ENCODE data around the gene DZANK1. TPM values are rescaled to one million over a fixed set of nuclear protein-coding genes. Genes with fewer than 3 reads are reported as not detected.
"Not testable (repeated sequence)": the region's sequence is repeated elsewhere in the genome, so short reads cannot be mapped to it uniquely, and the experiment has no call there.

The DZANK1 gene
- polyA plus RNA-seq, 4 donors = 5.0 to 10.3 (median 6.7) TPM

DNA sequence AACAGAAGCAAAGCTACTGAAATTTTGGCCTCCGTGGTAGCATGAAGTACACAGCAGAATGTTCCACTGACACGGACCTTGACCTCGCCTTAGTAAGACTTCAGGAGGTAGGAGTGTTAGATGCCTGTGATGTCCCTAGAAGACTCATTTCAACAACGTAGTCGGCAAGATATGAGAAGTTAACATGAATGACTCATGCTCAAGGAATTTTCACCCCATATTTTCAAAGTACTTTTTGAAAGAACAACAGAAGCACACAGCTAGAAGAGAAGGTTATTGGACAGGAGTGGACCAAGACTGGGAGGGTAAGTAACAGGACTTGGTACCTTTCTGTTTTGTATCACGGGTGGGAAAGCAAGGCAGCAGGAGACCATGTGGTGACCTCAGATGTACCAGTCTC lies 78.0 kb downstream of the DZANK1 start:
- no peak for DNase-seq (ENCODE audit: low read depth in 4 of 4, low spot score in 3 of 4)

DNA sequence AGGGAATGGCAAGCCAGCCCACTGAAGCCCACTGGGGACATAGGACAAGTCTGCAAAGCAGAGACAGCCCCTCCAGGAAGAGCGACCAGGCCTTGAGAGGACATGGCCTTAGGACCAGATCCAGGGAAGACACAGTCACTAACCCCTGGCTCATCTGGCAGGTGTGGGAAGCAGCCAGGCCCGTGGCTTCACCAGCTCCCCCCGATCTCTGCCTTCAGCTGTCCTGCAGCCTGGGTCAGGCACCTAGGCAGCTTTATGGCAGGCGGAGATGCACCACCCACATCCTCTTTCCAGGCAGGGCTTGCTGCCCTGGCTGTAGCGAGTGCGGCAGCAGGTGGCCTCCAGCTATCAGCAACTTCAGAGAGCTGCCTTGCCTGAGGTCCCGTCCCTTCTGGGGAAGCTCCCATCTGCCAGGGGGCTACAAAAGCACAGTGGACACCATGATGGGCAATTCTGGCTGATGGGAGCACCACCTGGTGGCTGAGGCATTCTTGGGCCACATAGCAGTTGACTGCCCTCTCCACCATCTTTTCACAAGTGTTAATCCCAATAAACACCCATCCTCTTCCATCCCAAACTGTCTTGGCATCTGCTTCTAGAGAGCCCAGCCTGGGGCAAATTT lies 85.8 kb downstream of the DZANK1 start:
- DNase-seq (ENCODE audit: low read depth in 4 of 4, low spot score in 3 of 4) = no peak

DNA sequence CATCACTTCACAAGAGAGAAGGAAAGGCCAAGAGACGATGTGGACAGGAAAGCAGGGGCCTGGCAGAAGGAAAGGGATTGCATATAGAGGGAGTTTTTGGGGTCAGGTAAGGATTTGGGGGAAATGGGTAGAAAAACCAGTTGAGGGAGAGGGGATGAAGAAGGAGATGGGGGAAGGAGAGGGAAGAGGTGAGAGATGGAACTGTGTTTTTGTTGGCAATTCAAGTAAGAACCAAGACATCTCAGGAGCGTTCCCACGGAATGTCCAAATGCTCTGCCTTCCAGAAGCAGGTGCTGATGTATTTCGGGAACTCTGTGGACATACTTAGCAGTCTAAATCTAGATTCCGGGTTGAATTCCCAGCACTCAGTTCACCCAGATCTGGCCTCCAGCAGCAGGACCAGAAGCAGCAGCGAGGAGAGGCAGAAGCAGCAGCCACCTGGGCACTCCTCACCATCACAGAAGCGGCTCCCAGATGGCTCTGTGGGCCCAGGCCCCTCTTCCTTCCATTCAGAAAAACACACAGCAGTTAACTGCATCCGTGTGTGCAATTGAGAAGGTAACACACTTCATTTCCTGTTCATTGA lies 88.8 kb downstream of the DZANK1 start:
- no peak for DNase-seq (ENCODE audit: low read depth in 4 of 4, low spot score in 3 of 4)

DNA sequence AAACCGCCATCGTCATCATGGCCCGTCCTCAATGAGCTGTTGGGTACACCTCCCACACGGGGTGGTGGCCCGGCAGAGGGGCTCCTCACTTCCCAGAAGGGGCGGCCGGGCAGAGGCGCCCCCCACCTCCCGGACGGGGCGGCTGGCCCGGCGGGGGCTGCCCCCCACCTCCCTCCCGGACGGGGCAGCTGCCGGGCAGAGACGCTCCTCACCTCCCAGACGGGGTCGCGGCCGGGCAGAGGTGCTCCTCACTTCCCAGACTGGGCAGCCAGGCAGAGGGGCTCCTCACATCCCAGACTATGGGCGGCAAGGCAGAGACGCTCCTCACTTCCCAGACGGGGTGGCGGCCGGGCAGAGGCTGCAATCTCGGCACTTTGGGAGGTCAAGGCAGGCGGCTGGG lies 91.3 kb downstream of the DZANK1 start:
- DNase-seq (ENCODE audit: low read depth in 4 of 4, low spot score in 3 of 4) = not testable (repeated sequence)

DNA sequence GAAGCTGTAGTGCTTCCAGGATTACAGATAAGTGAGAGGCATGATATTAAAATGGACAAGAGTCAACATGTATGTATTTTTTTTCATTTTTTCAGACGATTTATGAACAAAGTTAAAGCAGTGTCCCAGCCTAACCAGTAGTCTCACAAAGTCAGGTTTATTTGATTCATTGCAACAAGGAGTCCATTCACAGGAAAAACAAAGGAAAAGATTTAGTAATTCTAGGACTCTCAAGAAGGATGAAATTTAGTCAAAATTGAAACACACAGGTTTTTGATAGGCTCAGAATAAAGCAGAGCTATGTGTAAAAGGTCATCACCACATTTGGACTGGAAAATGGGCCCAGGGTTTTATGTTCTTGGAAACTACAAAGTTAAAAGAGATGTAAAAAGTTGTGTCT lies 94.5 kb downstream of the DZANK1 start:
- no peak for DNase-seq (ENCODE audit: low read depth in 4 of 4, low spot score in 3 of 4)

DNA sequence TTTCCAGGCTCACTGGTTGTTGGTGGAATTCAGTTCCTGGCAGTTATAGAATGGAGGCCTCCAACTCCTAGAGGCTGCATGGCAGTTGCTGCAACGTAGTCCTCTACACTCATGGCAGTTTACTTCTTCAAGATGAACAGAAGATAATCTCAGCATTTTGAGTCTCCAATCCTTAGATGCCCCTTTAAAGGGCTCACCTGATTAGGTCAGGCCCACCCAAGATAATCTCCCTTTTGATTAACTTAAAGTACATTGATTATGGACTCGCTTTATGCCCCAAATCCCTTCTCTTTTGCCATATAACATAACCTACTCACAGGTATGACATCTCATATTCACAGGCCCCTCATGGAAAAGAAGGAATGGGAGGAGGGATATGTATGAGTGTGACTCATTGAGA lies 102.1 kb downstream of the DZANK1 start:
- DNase-seq (ENCODE audit: low read depth in 4 of 4, low spot score in 3 of 4) = no peak

DNA sequence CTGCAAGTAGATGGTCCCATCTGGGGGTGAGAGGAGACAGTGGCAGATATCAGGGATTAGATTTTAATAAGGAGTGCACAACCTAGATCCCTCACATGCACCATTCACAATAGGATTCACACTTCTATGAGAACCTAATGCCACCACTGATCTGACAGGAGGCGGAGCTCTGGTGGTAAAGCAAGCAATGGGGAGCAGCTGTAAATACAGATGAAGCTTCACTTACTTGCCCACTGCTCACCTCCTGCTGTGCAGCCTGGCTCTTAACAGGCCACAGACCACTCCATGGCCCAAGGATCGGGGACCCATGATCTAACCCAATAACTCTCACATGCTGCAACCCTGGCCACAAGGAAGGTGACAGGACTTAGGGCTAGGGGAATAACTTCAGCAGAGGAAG lies 103.1 kb downstream of the DZANK1 start:
- DNase-seq (ENCODE audit: low read depth in 4 of 4, low spot score in 3 of 4) = no peak

DNA sequence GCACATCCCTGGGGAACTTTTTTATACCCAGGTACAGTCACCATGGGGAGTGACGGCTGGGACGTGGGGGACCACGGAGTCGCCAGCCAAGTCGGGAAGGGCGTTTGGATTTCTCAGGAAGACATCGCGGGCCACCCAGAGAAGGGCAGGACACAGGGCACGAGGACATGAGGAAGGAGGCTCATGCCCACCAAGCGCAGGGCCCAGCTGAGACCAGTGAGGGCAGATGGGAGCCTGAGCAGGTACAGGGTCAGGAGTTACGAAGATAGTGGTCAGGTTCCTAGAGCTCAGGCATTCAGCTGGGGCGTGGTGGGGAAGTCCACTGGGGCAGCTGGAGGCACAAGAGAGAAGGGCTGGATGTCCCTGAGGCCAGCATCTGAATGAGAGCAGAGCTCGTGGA lies 103.9 kb downstream of the DZANK1 start:
- no peak for DNase-seq (ENCODE audit: low read depth in 4 of 4, low spot score in 3 of 4)

DNA sequence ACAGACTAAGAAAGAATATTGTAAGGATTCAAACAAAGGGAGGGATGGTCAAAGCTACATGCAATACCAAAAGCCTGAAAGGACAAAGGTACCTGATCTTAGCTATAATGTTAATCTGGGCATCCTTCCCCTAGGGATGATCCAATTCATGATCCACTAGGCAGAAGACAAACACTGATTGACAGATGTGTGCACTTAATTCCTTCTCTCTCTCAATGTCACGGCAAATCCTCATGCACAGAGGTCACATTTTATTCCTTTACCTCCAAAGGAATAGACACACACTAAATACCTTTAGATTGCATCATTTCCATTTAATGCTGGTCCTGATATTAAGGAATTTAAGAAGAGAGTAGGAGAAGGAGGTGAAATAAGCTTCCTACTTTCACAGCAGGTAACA lies 105.2 kb downstream of the DZANK1 start:
- no peak for DNase-seq (ENCODE audit: low read depth in 4 of 4, low spot score in 3 of 4)

DNA sequence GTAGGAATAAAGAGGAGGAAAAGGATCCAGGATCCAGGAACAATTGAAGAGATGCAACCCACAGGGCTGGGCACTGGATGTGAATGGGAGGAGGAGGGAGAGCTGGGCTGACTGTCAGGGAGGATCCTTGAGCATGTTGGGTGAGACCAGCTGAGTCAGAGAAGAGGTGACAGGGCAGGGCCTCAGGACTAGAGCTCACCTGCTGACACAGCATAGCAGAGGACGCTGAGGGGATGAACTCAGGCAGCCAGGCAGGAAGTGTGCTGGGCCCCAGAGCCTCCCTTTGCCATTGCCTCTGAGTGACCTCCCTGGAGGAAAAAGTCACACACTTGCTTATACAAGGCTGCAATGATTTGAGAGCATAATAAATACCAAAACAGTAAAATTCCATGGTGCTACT lies 106.2 kb downstream of the DZANK1 start:
- no peak for DNase-seq (ENCODE audit: low read depth in 4 of 4, low spot score in 3 of 4)

DNA sequence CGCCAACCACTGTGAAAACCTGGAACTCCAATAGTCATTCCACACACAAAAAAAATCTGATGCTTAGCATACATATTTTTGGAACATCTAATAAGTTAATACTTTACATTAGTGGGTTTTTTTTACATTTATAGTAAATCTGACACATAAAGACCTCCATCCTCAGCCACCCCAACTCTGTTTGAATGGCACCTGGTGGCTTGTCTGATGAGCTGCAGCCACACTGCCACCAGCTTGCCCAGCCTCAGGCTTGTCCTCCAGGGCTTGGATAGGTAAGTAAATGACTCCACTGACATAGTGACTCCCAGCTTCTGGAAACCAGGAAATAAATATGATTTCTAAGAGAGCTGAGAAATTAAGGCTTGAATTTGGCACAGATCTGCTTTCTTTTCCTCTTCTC lies 107.0 kb downstream of the DZANK1 start:
- DNase-seq (ENCODE audit: low read depth in 4 of 4, low spot score in 3 of 4) = no peak

DNA sequence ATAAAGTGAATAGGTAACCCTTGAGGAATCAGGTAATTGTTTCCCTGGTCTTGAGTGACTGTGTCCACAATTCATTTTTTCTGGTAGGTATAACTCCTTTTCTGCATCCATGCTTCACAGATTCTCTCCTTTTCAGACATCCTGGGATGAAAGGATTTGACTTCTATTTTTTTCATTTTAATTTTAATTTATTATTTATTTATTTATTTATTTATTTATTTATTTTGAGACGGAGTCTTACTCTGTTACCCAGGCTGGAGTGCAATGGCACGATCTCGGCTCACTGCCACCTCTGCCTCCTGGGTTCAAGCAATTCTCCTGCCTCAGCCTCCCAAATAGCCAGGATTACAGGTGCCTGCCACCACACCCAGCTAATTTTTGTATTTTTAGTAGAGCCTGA lies 117.1 kb downstream of the DZANK1 start:
- DNase-seq (ENCODE audit: low read depth in 4 of 4, low spot score in 3 of 4) = not testable (repeated sequence)

Other genes with a start within 250 kb of the DZANK1 start
- 10 to 100 TPM; 24.9 to 36.3 (median 27.5) TPM for gene ZNF133, start 178.5 kb downstream of the DZANK1 start, polyA plus RNA-seq (ENCODE audit: insufficient read length in 4 of 4)
- 10 to 100 TPM; 17.3 to 21.9 (median 19.3) TPM for gene POLR3F, start 360 bp upstream of the DZANK1 start, polyA plus RNA-seq (ENCODE audit: insufficient read length in 4 of 4)
- 10 to 100 TPM; 27.3 to 37.3 (median 30.2) TPM for gene RBBP9, start 30.2 kb upstream of the DZANK1 start, polyA plus RNA-seq (ENCODE audit: insufficient read length in 4 of 4)
- gene SEC23B, start 40.9 kb upstream of the DZANK1 start, polyA plus RNA-seq (ENCODE audit: insufficient read length in 4 of 4) = 10 to 100 TPM; 32.7 to 67.3 (median 60.1) TPM
- 100 to 1,000 TPM in 1 of 4 donors, 10 to 100 TPM in 3; 79.9 to 104 (median 80.1) TPM for gene SMIM26, start 100.4 kb upstream of the DZANK1 start, polyA plus RNA-seq (ENCODE audit: insufficient read length in 4 of 4)
- 10 to 100 TPM; 24.2 to 28.5 (median 25.3) TPM for gene DTD1, start 121.0 kb upstream of the DZANK1 start, polyA plus RNA-seq (ENCODE audit: insufficient read length in 4 of 4)

Data from left renal pelvis (tissue), 4 donors.